GM12874 (cell line): ENCODE data around the gene GDPD4.

Experiments used
- TF ChIP-seq, protein P1 (sequence below): IDR thresholded peaks from 2 replicates; pipeline ENCODE4 v1.5.1; 2011; ENCODE audit warnings: low read depth, mild to moderate bottlenecking, control low read depth, low read length, moderate library complexity; ENCODE audit not compliant: insufficient read depth

Gene GDPD4

GRCh38 chr11:77232242-77232641 is 69.2 kb downstream of the GDPD4 start:
- TF ChIP-seq, protein P1, sequence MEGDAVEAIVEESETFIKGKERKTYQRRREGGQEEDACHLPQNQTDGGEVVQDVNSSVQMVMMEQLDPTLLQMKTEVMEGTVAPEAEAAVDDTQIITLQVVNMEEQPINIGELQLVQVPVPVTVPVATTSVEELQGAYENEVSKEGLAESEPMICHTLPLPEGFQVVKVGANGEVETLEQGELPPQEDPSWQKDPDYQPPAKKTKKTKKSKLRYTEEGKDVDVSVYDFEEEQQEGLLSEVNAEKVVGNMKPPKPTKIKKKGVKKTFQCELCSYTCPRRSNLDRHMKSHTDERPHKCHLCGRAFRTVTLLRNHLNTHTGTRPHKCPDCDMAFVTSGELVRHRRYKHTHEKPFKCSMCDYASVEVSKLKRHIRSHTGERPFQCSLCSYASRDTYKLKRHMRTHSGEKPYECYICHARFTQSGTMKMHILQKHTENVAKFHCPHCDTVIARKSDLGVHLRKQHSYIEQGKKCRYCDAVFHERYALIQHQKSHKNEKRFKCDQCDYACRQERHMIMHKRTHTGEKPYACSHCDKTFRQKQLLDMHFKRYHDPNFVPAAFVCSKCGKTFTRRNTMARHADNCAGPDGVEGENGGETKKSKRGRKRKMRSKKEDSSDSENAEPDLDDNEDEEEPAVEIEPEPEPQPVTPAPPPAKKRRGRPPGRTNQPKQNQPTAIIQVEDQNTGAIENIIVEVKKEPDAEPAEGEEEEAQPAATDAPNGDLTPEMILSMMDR = no peak

GRCh38 chr11:77231800-77232199 is 69.7 kb downstream of the GDPD4 start:
- TF ChIP-seq, protein P1 = no peak

DNA sequence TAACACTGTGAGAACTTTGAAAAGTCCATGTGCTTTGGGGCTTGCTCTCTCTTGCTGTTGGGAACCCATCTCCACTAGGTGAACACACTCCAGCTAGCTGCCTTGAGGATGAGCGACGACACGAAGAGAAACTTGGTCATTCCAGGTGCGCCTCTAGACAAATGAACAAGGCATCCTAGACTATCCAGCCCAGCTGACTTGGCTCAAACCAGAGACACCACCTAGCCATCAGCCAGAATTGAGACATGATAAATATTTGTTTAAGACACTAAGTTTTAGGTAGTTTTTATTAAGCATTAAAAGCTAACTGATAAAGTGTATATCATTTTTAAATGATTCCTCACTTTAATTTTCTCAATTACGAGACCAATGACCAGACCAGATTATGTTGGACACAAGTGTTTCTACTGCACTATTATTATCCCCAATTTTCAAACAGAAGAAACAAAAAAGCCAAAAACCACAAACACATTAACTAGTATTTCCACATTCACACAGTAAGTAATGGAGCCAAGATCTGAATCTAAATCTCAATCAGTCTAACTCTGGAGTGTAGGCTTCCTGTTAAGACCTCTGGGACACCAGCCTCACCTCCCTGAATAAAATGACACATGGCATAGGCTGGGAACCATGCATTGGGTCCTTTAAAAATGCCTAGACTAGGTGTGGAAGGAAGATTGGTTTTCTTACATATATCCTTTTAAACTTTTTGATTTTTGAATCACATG is 70.4 kb downstream of the GDPD4 start:
- TF ChIP-seq, protein P1 = no peak

- TF ChIP-seq, protein P1 = no peak
Observed at GRCh38 chr11:77223797-77224196, 77.7 kb downstream of the GDPD4 start.

DNA sequence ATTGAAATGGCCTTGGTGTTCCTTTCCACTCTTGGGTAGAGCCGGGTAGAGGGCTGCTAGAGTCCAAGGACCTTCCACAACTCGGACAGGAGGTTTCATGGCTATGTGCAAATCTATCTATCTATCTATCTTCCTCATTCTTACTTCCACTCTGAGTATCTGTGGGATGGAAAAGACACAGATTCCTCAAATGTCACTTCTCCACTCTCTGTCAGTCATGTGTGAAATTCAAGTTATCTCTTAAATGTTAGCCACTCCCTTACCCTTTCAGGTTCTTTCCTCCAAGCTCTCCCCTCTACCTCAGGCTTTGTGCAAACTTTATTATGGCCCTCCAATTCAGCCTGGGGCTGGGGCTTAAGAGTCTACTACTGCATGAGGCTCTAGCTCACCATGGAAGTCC is 84.3 kb downstream of the GDPD4 start:
- TF ChIP-seq, protein P1 = no peak

- TF ChIP-seq, protein P1 = no peak
Observed at GRCh38 chr11:77215106-77215505, 86.4 kb downstream of the GDPD4 start.

GRCh38 chr11:77214557-77214956 is 86.9 kb downstream of the GDPD4 start:
- TF ChIP-seq, protein P1 = no peak
